A673 (cell line): ENCODE measurements around the gene ENTREP1. TPM values are rescaled to one million over a fixed set of nuclear protein-coding genes. Genes with fewer than 3 reads are reported as not detected.

ENCODE experiments used
- BruUV-seq: library from RNA; stranded (reverse); fragments of 400-500 nt; replicated peaks from 2 replicates; lab custom pipeline; 2021; lab: Mats Ljungman, UMichigan
- CTCF ChIA-PET: fragments of 300-600 bp; sonication (Branson Sonifier 250); formaldehyde crosslinking; loops from one replicate; lab custom pipeline; 2022; ENCODE audit warnings: antibody characterized with exemption; lab: Charles Lee
- POLR2A ChIA-PET: fragments of 300-600 bp; sonication (Branson Sonifier 250); formaldehyde crosslinking; loops from one replicate; lab custom pipeline; 2022; ENCODE audit warnings: antibody characterized with exemption; ENCODE audit not compliant: low non-redundant PET; lab: Charles Lee
- DNase-seq: peaks from one replicate; pipeline ENCODE4 v3.0.0-alpha.2; 2015; ENCODE audit warnings: low spot score
- H3K27ac ChIP-seq: fragments of 200-600 bp; sonication (generic); 2 replicates; pipeline ENCODE4 v1.5.1; 2016; ENCODE audit warnings: mixed run types, low read depth, mild to moderate bottlenecking, mixed read lengths, antibody characterized with exemption, low read length; ENCODE audit not compliant: poor library complexity, severe bottlenecking
- H3K27me3 ChIP-seq: fragments of 200-600 bp; sonication (generic); replicated peaks from 2 replicates; pipeline ENCODE4 v1.6.1; 2017; ENCODE audit warnings: mixed run types, low read depth, mild to moderate bottlenecking, mixed read lengths, antibody characterized with exemption, low read length; ENCODE audit not compliant: insufficient read depth, poor library complexity
- H3K36me3 ChIP-seq: fragments of 200-600 bp; sonication (generic); 2 replicates; pipeline ENCODE4 v1.6.1; 2016; ENCODE audit warnings: mixed run types, mild to moderate bottlenecking, mixed read lengths, antibody characterized with exemption, low read length; ENCODE audit not compliant: insufficient read depth, poor library complexity, severe bottlenecking
- H3K4me1 ChIP-seq: fragments of 200-600 bp; sonication (generic); 2 replicates; pipeline ENCODE4 v1.6.1; 2017; ENCODE audit warnings: mixed run types, mild to moderate bottlenecking, mixed read lengths, antibody characterized with exemption, low read length; ENCODE audit not compliant: insufficient read depth, poor library complexity, severe bottlenecking
- H3K4me3 ChIP-seq: fragments of 200-600 bp; sonication (generic); 2 replicates; pipeline ENCODE4 v1.5.1; 2016; ENCODE audit warnings: low read depth, mixed run types, mild to moderate bottlenecking, mixed read lengths, low read length; ENCODE audit not compliant: poor library complexity, severe bottlenecking
- H3K9me3 ChIP-seq: fragments of 200-600 bp; sonication (generic); 2 replicates; pipeline ENCODE4 v1.6.1; 2016; ENCODE audit warnings: mixed run types, low read depth, mild to moderate bottlenecking, mixed read lengths, antibody characterized with exemption, low read length; ENCODE audit not compliant: poor library complexity, severe bottlenecking
- EZH2 ChIP-seq: fragments of 200-600 bp; sonication (generic); IDR thresholded peaks from 2 replicates; pipeline ENCODE4 v1.6.1; 2017; ENCODE audit warnings: borderline replicate concordance, low read depth, mild to moderate bottlenecking, mixed read lengths, antibody characterized with exemption, low read length; ENCODE audit not compliant: poor library complexity, severe bottlenecking
- intact Hi-C: fragments of 100-400 bp; cut with micrococcal nuclease; formaldehyde crosslinking; loops from one replicate; pipeline ENCODE4 v1.10.0; 2022; ENCODE audit not compliant: unreplicated experiment
- total RNA-seq: library from RNA; stranded (reverse); gene quantifications from 2 replicates; pipeline ENCODE4 v1.2.3, GENCODE V29; 2021
- TF ChIP-seq, protein P1 (sequence below): fragments of 300-800, 200-600 bp; sonication (generic); conservative IDR thresholded peaks from 2 replicates; pipeline ENCODE4 v1.5.1; 2017; ENCODE audit warnings: low read depth, mild to moderate bottlenecking, antibody characterized with exemption, low read length, moderate library complexity, mixed read lengths

Gene ENTREP1
- total RNA-seq, 1 experiment from 2014 or later: not detected

DNA sequence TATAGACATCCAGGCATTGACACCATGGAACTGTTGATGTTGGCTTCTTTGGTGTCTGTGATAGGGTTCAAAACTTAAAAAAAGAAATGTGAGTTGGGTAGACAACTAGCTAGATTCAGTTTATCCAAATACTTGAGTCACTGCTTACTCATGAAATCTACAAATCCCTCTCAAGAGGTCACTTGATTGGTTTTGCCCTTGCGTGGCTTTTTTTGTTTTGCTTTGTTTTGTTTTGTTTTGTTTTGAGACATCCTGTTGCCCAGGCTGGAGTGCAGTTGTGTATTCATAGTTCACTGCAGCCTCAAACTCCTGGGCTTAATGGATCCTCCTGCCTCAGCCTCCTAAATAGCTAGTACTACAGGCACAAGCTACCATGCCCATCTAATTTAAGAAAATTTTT lies 10.5 kb upstream of the ENTREP1 start:
- peaks cover 6% of the 10 kb centered on the region for H3K9me3 ChIP-seq

DNA sequence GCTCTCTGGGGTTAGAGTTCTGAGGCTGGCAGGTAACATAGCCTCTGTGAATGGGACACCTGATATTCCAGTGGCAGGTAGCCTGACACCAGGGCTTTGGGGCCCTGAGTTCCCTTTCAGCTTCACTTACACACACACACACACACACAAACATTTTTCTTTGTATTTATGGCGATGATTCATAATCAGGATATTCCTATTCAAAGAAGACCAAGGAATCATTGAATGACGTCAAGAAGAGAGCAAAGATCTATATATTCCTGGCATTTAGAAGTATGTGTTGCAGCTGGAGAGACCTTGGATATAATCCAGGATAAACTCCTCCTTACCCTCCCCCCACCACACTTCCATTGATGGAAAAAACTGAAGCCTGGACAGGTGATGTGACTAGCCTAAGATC lies 7.9 kb upstream of the ENTREP1 start:
- Histone ChIP-seq H3K4me3 (no peak overlapping the region), H3K4me1 (no peaks in the 10 kb centered on the region), H3K27me3 (peaks cover 19% of the 10 kb centered on the region), H3K36me3 (no peaks in the 10 kb centered on the region), H3K27ac (no peak overlapping the region), H3K9me3 (peaks cover 6% of the 10 kb centered on the region)
- POLR2A ChIA-PET: no interaction called here
- DNase-seq: no peak
- BruUV-seq: no TSS peak
- TF ChIP-seq, protein P1, sequence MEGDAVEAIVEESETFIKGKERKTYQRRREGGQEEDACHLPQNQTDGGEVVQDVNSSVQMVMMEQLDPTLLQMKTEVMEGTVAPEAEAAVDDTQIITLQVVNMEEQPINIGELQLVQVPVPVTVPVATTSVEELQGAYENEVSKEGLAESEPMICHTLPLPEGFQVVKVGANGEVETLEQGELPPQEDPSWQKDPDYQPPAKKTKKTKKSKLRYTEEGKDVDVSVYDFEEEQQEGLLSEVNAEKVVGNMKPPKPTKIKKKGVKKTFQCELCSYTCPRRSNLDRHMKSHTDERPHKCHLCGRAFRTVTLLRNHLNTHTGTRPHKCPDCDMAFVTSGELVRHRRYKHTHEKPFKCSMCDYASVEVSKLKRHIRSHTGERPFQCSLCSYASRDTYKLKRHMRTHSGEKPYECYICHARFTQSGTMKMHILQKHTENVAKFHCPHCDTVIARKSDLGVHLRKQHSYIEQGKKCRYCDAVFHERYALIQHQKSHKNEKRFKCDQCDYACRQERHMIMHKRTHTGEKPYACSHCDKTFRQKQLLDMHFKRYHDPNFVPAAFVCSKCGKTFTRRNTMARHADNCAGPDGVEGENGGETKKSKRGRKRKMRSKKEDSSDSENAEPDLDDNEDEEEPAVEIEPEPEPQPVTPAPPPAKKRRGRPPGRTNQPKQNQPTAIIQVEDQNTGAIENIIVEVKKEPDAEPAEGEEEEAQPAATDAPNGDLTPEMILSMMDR: no peak
- no peak for TF ChIP-seq EZH2
- CTCF ChIA-PET: no interaction called here
- intact Hi-C loops: no loop called here

More for the DNA sequence above, 10.5 kb upstream of the ENTREP1 start:
- Histone ChIP-seq H3K4me3 (no peak overlapping the region), H3K36me3 (no peaks in the 10 kb centered on the region), H3K27ac (no peak overlapping the region), H3K27me3 (peaks cover 8% of the 10 kb centered on the region), H3K4me1 (no peaks in the 10 kb centered on the region)
- ChIA-PET CTCF (no interaction called here), POLR2A (no interaction called here)
- intact Hi-C loops: no loop called here
- BruUV-seq: no TSS peak
- TF ChIP-seq EZH2: no peak
- TF ChIP-seq, protein P1: no peak
- no peak for DNase-seq

DNA sequence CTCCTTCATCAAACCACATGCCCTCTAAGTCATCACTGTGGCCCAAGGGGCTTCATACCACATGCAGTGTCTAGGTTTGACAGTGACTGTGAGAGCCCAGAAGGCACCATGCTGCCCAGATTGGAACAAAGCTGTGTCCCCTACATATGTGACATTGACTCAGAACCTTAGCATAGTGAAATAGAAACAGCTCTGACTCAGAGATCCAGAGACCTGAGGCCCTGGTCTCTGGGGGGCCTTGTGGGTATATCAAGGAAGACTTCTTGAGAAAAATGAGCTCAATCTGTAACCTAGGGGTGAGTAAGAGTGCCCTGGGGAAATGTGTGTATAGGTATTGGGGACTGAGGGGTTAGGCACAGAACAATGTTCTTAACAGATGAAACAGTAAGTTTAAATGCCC lies 7.1 kb upstream of the ENTREP1 start:
- BruUV-seq: no TSS peak
- DNase-seq: no peak
- H3K27me3 ChIP-seq: peaks cover 27% of the 10 kb centered on the region
- no peak for TF ChIP-seq EZH2
- TF ChIP-seq, protein P1: no peak
- no peak overlapping the region for H3K4me3 ChIP-seq
- H3K36me3 ChIP-seq: no peaks in the 10 kb centered on the region
- ChIA-PET POLR2A (no interaction called here), CTCF (no interaction called here)
- intact Hi-C loops: no loop called here
- H3K4me1 ChIP-seq: no peaks in the 10 kb centered on the region
- peaks cover under 1% of the 10 kb centered on the region for H3K9me3 ChIP-seq
- no peak overlapping the region for H3K27ac ChIP-seq
